HG03175 (cell line): ENCODE data around the gene PSMC3.

Experiments
- ATAC-seq: cut with Tn5 transposase; IDR thresholded peaks from one replicate; pipeline ENCODE4 v1.9.1; 2021; ENCODE audit warnings: mild to moderate bottlenecking, moderate library complexity; ENCODE audit not compliant: unreplicated experiment

The PSMC3 gene

DNA sequence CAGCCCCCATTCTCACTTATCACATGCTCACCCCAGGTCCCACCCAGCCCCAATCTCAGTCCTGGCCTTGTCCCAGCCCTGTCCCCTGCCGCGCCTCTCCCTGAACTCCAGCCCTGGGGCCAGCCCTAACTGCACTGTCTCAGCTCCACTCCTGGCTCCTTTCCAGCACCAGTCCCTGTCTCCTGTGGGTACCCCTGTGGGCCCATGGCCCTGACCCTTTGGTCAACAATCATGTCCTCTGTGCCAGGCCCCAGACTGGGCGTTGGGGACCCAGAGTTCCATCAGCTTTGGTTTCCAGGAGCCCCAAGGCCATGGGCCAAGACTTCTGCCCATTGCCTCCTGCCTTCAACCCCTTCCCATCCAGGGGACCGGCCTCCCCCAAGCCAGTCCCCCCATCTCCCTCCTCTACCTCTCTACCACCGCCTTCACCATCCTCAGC, 48.6 kb downstream of the PSMC3 start:
- peak; percentile 12 for ATAC-seq

DNA sequence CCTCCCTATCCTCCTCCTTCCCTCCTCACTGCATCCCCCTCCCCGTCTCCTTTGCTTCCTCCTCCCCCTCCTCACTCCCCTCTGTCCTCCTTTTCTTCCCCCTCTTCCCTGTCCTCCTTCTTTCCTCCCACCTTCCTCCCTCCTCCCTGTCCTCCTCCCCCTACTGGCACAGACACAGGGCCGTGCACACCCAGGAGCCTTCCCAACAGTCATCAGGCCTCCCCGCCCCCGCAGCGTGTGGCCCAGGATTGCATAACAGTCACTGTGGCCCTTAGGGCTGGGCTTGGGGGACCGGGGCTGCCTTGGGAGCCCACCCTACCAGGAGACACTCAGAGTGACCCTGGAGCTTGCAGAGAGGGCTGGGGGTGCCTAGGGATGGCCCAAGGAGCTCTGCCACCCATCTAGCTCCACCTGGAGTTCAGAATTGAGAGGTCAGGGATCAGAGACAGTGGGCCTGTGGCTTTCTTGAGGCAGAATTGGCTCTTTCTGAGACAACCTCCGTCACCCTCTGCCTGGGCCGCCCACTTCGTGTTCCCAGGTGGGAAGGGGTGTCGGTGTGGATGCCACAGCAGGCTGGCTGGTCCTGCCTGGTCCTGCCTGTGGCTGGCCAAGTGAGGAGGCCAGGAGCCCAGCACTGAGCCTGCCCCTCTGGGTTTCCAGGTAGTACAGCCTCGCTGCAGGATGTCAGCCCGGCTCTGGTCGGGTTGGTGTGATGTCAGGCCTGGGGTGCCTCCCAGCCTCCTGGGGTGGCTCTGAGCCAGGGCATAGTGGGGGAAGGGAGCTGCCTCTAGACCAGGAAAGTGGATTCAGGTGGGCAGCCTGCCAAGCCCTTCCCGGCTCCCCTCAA, 49.5 kb downstream of the PSMC3 start:
- peak; percentile 43 for ATAC-seq

DNA sequence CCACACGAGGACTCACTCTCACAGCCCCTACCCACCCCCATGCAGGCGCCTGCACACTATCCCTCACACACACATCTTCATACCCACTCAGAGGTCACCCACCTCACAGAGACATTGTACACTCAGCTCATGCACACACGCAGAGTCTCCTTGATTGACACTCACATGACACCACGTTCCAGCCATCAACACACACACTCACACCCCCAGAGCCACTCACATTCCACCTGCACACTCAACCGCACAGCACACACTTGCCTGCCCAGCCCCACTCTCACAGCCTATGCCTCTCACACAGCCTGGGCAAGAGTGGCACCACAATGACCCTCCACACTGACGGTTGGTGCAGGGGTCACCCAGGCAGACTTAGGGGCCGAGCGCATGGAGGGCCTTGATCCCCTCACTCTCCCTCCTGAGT, 50.1 kb downstream of the PSMC3 start:
- ATAC-seq: no peak

DNA sequence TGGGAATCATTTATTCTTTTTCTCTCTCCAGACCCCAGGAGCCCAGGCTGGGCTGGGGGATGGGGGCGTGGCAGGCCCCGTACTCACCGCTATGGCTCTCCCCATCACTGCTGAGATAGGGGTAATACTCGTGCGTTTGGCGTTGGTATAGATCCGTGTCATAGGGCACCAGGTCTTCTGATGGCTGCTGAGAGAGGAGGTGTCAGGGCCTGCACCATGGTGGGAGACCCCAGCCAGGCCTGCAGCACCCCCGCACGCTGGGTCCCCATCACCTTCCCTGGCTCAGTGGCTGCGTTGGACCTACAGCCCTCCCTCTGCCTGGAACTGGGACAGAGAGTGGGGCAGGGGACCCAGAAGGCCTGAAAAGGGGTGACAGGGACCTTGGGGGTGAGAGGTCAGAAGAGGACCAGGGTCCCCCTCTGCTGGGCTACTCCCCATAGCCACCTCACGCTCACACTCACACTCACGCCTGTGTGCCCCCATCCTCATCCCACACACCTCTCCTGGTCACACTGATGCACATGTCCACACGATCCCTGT, 50.6 kb downstream of the PSMC3 start:
- ATAC-seq: no peak

DNA sequence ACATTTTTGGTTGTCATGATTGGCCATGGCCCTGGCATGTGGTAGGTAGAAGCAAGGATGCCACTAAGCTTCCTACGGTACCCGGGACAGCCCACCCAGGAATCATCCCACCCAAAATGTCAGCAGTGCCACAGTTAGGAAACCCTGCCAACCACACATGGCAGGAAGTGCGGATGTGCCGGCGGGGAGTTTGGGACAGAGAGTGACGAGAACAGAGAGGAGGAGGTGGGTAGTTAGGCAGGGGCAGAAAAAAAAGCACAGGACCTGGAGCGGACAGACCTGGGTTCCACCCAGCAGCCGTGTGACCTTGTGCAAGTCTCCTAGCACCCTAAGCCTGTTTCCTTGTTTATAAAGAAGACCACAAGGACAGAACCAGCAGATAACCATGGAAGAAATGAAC, 51.2 kb downstream of the PSMC3 start:
- no peak for ATAC-seq

DNA sequence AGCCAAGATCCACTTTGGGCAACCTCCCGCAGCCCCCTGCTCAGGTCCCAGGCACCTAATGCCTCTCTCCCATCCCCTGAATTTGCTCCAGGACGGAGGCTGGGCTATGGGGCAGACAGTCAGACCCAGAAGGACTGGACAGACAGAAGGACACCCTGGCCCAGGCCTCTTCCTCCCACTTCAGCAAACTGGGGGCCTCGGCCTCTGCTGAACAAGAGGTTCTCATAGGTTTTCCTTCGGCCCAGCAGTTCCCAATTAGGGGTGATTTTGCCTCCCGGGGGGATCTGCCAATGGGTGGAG, 51.6 kb downstream of the PSMC3 start:
- ATAC-seq: no peak

DNA sequence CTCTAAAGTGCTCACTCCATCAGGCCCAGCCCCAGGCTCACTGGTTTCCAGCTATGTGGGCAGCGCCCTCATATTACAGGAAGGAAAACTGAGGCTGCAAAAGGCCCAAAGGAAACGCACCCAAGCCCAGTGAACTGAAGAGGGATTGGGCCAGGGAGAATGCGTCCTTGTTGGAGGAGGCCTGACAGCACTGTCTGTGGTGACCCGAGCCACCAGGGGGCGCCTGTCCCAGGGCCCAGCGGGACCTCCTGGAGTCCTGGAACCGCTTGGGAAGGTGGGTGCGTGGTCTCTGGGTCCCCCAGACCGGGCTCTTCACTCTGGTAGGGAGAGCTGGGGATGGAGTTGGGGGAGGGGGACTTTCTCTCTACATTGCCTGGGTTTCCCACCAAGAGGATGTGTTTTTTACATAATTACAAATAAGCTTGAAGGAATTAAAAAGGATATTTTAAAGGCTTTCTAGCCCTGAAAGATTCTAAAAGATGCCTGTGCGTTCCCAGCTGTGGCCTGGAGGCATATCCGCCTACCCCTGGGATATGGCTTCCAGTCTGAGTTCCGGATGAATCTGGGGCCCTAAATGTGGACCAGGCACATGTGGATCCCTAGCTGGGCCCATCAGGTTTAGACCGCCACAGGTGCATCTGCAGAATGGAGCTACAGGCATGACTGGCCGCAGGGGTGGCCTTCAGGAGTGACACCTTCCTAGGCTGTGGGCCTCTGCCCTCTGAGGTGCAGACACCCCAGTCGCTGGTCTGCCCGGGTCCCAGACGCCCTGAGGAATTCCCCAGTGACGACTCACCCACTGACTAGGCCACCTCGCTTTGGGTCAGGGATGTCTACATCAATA, 52.1 kb downstream of the PSMC3 start:
- peak; percentile 32 for ATAC-seq

DNA sequence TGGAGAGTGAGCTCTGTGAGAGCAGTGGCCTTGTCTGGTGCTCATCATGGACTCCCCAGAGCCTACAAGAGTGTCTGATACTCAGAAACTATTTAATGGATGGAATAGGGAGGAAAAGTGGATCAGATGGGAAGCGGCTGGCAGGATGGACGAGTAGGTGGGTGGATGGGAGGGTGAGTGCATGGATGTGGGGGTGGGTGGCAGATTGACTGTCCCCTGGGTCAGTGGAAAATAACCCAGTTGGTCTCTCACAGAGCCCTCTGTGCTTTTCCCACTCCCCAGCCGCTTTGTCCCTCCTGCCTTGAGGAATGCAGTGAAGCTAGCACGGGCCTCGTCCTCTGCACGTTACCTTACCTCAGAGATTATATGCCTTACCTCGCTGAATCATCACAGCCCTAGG, 53.8 kb downstream of the PSMC3 start:
- ATAC-seq: no peak

DNA sequence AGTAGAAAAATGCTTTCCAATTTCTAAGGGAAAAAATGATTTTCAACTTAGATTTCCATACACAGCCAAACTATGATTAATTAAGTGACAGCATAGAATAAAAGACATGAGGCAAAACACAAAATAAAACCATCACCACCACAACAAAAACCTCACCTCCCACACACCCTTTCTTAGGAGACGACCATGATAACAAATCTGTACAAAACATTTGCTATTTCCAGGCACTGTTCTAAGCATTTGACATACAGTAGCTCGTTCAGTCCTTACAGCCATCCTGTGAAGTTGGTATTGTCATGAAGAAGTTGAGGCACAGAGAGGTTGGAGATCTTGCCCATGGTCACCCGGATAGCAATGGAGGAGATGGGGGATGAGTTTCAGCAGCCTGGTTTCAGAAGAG, 56.6 kb downstream of the PSMC3 start:
- no peak for ATAC-seq
